Endothelial cell of umbilical vein (primary cell): Measurements from ENCODE around the gene SPTBN4.

ENCODE experiments used
- EZH2 ChIP-seq: IDR thresholded peaks from 2 replicates; pipeline ENCODE4 v1.6.1; 2012; ENCODE audit warnings: borderline replicate concordance, low read depth, mild to moderate bottlenecking, moderate library complexity, low read length, inconsistent platforms; ENCODE audit not compliant: severe bottlenecking
- POLR2A ChIP-seq: IDR thresholded peaks from 2 replicates; pipeline ENCODE4 v1.6.1; 2012; ENCODE audit warnings: low read depth, mild to moderate bottlenecking, control low read depth, low read length
- POLR2AphosphoS5 ChIP-seq: IDR thresholded peaks from 2 replicates; pipeline ENCODE4 v1.6.1; 2012; ENCODE audit warnings: low read depth, mild to moderate bottlenecking, control low read depth, low read length, moderate library complexity; ENCODE audit not compliant: insufficient read depth
- TF ChIP-seq, protein P1 (sequence below), 2 donors: IDR thresholded peaks; 1 replicate in 1 of 2; 2 replicates in 1 of 2; pipeline ENCODE4 v1.5.1; 2011; ENCODE audit warnings: low read length in 2 of 2, mild to moderate bottlenecking in 2 of 2, moderate library complexity in 2 of 2, control low read depth in 1 of 2, inconsistent platforms in 1 of 2, low read depth in 1 of 2; ENCODE audit not compliant: insufficient read depth in 1 of 2; ENCODE audit errors: extremely low read depth in 1 of 2

DNA sequence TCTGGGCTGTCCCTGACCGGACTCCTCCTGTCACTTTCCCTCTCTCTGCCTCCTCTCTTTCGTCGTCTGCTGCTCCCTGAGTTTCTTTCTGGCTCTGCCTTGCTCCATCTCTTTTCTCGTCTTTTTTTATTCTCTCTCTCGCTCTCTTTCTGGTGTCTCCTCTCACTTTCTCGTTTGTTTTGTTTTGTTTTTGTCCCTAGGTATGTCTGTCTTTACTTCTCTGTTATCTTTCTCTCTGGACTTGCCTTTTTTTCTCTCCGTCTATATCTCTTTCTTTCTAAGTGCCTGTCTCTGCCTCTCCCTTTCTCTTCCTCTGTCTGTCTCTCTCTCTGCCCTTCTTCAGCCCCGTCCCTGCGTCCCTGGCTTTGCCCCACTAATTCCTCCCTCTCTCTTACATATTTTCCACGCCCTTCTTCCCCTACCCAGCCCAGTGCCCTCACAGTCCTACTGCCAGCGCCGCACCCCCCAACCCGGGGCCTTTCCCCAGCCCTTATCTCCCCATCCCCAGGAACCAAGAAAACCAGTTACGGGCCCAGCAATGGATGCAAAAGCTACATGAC, 61.8 kb downstream of the SPTBN4 start:
- TF ChIP-seq POLR2A (no peak), POLR2AphosphoS5 (no peak), EZH2 (no peak)
- TF ChIP-seq, protein P1, sequence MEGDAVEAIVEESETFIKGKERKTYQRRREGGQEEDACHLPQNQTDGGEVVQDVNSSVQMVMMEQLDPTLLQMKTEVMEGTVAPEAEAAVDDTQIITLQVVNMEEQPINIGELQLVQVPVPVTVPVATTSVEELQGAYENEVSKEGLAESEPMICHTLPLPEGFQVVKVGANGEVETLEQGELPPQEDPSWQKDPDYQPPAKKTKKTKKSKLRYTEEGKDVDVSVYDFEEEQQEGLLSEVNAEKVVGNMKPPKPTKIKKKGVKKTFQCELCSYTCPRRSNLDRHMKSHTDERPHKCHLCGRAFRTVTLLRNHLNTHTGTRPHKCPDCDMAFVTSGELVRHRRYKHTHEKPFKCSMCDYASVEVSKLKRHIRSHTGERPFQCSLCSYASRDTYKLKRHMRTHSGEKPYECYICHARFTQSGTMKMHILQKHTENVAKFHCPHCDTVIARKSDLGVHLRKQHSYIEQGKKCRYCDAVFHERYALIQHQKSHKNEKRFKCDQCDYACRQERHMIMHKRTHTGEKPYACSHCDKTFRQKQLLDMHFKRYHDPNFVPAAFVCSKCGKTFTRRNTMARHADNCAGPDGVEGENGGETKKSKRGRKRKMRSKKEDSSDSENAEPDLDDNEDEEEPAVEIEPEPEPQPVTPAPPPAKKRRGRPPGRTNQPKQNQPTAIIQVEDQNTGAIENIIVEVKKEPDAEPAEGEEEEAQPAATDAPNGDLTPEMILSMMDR (IDR thresholded peaks at IDR 0.05; ENCODE audit: extremely low read depth in 1 of 2, insufficient read depth in 1 of 2, low read depth in 1 of 2, low read length in 2 of 2), result no peak
